Measurements from ENCODE around the gene HDAC9.

GRCh38 chr7:18753972-18754610 lies 258.5 kb downstream of the HDAC9 start:
- TF ChIP-seq CTCF (IDR thresholded peaks at IDR 0.05): no peak
- TF ChIP-seq EZH2 (IDR thresholded peaks at IDR 0.05): no peak
